ENCODE measurements around the gene LIPN. TPM values are rescaled to one million over a fixed set of nuclear protein-coding genes. Genes with fewer than 3 reads are reported as not detected.

Gene LIPN
- total and polyA plus RNA-seq, 2 of the 8 experiments (the other 6 are each of a cell fraction or from before 2014, with no cell fraction given), result not detected

DNA sequence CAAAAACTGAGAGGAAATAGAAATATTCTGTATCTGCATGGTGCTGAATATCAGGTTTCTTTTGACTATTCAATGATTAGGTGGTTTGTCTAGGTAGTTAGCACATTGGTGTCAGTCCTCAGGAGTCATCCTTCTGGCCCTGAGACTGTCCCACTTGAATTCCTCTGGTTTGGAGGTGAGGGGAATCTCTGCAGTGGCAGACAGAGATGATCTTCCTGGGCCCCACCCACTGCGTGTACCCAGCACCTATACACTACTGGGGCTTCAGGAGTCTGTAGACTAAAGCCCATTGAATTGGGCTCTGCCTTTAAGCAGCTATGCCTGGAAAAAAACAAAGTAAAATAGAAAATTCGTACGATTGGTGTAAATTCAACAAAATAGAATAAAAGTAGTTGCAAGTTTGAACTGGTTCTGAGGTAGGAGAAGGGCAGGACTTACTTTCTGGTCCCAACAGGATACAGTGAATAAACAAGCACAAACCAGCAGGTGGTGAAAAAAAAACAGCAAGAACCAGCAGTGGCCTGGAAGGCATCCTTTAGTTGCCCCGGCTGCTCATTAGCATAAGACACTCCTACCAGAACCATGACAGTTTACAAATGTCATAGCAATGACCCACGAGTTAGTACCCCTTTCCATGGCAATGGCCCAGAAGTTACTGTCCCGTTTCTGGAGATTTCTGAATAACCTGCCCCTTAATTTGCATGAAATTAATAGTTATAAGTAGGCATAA is 44.4 kb downstream of the LIPN start:
- Histone ChIP-seq H3K23me2 (ENCODE audit: low read depth, low read length) (no peaks in the 10 kb centered on the region), H3K14ac (ENCODE audit: insufficient read length) (no peak overlapping the region), H3K4ac (replicated peaks; ENCODE audit: insufficient read length, low read depth, low read length) (no peak overlapping the region), H3K36me3 (ENCODE audit: control insufficient read depth in 2 of 4, insufficient read depth in 4 of 4, low read length in 3 of 4) (no peaks in the 10 kb centered on the region), H2BK15ac (ENCODE audit: low read length) (no peak overlapping the region), H2AK5ac (ENCODE audit: low read depth, low read length) (no peak overlapping the region; the same call in 1 of the 2 replicates), H3K9ac (replicated peaks in 1 of 4; ENCODE audit: extremely low read depth in 1 of 4, low read depth in 3 of 4, low read length in 3 of 4) (no peak overlapping the region), H2BK20ac (ENCODE audit: low read length) (no peak overlapping the region), H2BK12ac (ENCODE audit: low read depth, low read length) (no peak overlapping the region), H4K91ac (replicated peaks; ENCODE audit: insufficient read length, low read length) (no peak overlapping the region), H4K8ac (ENCODE audit: extremely low read depth, insufficient read depth, low read length) (no peak overlapping the region), H3K27me3 (replicated peaks in 1 of 4; ENCODE audit: control insufficient read depth in 3 of 4, extremely low read depth in 1 of 4, insufficient read depth in 3 of 4, low read length in 3 of 4) (no peaks in the 10 kb centered on the region), H2AFZ (ENCODE audit: low read length) (no peak overlapping the region), H3K9me3 (ENCODE audit: insufficient read depth in 2 of 2, low read depth in 1 of 2, low read length in 1 of 2) (no peaks in the 10 kb centered on the region), H4K20me1 (replicated peaks in 1 of 2; ENCODE audit: control insufficient read depth in 1 of 2, insufficient read depth in 2 of 2, low read length in 2 of 2) (no peaks in the 10 kb centered on the region), H2BK5ac (ENCODE audit: low read depth, low read length) (no peak overlapping the region), H3K23ac (ENCODE audit: insufficient read length) (no peak overlapping the region), H3K56ac (replicated peaks; ENCODE audit: insufficient read length, low read depth, low read length) (no peak overlapping the region), H3K79me2 (ENCODE audit: control insufficient read depth in 1 of 2, insufficient read depth in 2 of 2, low read length in 2 of 2) (no peaks in the 10 kb centered on the region), H3K27ac (ENCODE audit: low read depth, low read length) (no peak overlapping the region), H4K5ac (ENCODE audit: insufficient read length, low read depth, low read length) (no peak overlapping the region), H3K4me1 (replicated peaks in 1 of 4; ENCODE audit: control insufficient read depth in 3 of 4, insufficient read depth in 4 of 4, low read length in 3 of 4) (peaks cover 0 to 3% (median under 1%) of the 10 kb centered on the region in 4 experiments; a peak in 3 of 7 replicates), H2BK120ac (replicated peaks; ENCODE audit: low read depth, low read length) (no peak overlapping the region), H3K18ac (ENCODE audit: extremely low read depth, low read length) (no peak overlapping the region), H3K79me1 (ENCODE audit: low read depth, low read length) (no peaks in the 10 kb centered on the region), H3K4me2 (ENCODE audit: insufficient read depth in 1 of 2, low read depth in 2 of 2, low read length in 2 of 2) (no peak overlapping the region), H3K4me3 (ENCODE audit: extremely low read depth in 1 of 4, insufficient read depth in 2 of 4, low read depth in 3 of 4, low read length in 4 of 4) (no peak overlapping the region)
- POLR2A ChIA-PET (ENCODE audit: partially characterized antibody), result no interaction called here
- peak; percentile 84 for FAIRE-seq
- whole genome bisulfite sequencing, 2 experiments (ENCODE audit: extremely low coverage in 1 of 2, insufficient coverage in 1 of 2, insufficient read length in 1 of 2, insufficient replicate concordance in 2 of 2, low coverage in 1 of 2, low lambda C conversion rate in 2 of 2, missing lambda C conversion rate in 1 of 2), result 58% methylated on average over 6 of the region's 6 CpGs; no CpG with 5 or more reads in 1 of the 2 experiments
- CTCF ChIA-PET (ENCODE audit: partially characterized antibody), result interaction anchor here (0.6 to 3.1 kb wide), 11 partner anchors 10 to 221 kb away, joined by 3 to 12 read pairs (median 4); partner anchors contain the start of gene RNLS
- no peak for DNase-seq (ENCODE audit: low read depth in 1 of 2, low spot score in 2 of 2)
- TF ChIP-seq HDAC6 (IDR thresholded peaks at IDR 0.05; ENCODE audit: low read depth, low read length), result no peak
- TF ChIP-seq RXRA (IDR thresholded peaks at IDR 0.05; ENCODE audit: insufficient read depth, low read depth, low read length), result no peak
- TF ChIP-seq ATF3 (IDR thresholded peaks at IDR 0.05; ENCODE audit: insufficient read depth, low read depth, low read length), result no peak
- no peak for TF ChIP-seq CTCF (IDR thresholded peaks at IDR 0.05; ENCODE audit: control extremely low read depth in 1 of 3, insufficient read depth in 1 of 3, low read depth in 1 of 3, low read length in 3 of 3)
- no peak for TF ChIP-seq TCF12 (IDR thresholded peaks at IDR 0.05; ENCODE audit: low read depth, low read length)
- TF ChIP-seq SP2 (IDR thresholded peaks at IDR 0.05; ENCODE audit: low read length), result no peak
- TF ChIP-seq SP1 (IDR thresholded peaks at IDR 0.05; ENCODE audit: low read depth, low read length), result no peak
- no peak for TF ChIP-seq BACH1 (IDR thresholded peaks at IDR 0.05; ENCODE audit: low read length)
- TF ChIP-seq PHF8 (conservative IDR thresholded peaks at IDR 0.05; ENCODE audit: low read depth, low read length), result no peak
